Dermis microvascular lymphatic vessel endothelial cell (primary cell): ENCODE measurements around the gene PRMT7. TPM values are rescaled to one million over a fixed set of nuclear protein-coding genes. Genes with fewer than 3 reads are reported as not detected.

ENCODE experiments used
- DNase-seq, 2 donors: peaks; one replicate each; pipeline versions ENCODE4 v3.0.0 to v3.0.0-alpha.2; 2010; ENCODE audit warnings: low read depth in 2 of 2
- total RNA-seq: library from RNA; depleted of rRNA; stranded (reverse); fragments of >200 nt; gene quantifications from 2 replicates; pipeline ENCODE4 v1.2.1, GENCODE V29; 2014

The PRMT7 gene
- total RNA-seq, 1 donor from 2014 or later = 24.5 TPM

- DNase-seq = no peak
These were observed 35.3 kb downstream of the PRMT7 start for GRCh38 chr16:68345958-68346635.

- DNase-seq = no peak
These were observed 36.2 kb downstream of the PRMT7 start for GRCh38 chr16:68346892-68347480.

- DNase-seq = no peak
These were observed 36.8 kb downstream of the PRMT7 start for GRCh38 chr16:68347605-68348004.

- DNase-seq = no peak
These were observed 38.0 kb downstream of the PRMT7 start for GRCh38 chr16:68348639-68349445.

- no peak for DNase-seq
These were observed 39.1 kb downstream of the PRMT7 start for GRCh38 chr16:68349838-68350410.

- DNase-seq = no peak
These were observed 40.1 kb downstream of the PRMT7 start for GRCh38 chr16:68350813-68351350.

- DNase-seq = no peak
These were observed 40.6 kb downstream of the PRMT7 start for GRCh38 chr16:68351463-68351862.

GRCh38 chr16:68351991-68352431, 41.2 kb downstream of the PRMT7 start:
- no peak for DNase-seq

GRCh38 chr16:68353366-68353765, 42.5 kb downstream of the PRMT7 start:
- DNase-seq = no peak

- no peak for DNase-seq
These were observed 44.0 kb downstream of the PRMT7 start for GRCh38 chr16:68354816-68355215.

- no peak for DNase-seq
These were observed 44.8 kb downstream of the PRMT7 start for GRCh38 chr16:68355447-68356248.

- no peak for DNase-seq
These were observed 45.6 kb downstream of the PRMT7 start for GRCh38 chr16:68356249-68356918.

GRCh38 chr16:68356919-68357286, 46.1 kb downstream of the PRMT7 start:
- no peak for DNase-seq

- DNase-seq = no peak
These were observed 46.7 kb downstream of the PRMT7 start for GRCh38 chr16:68357521-68357922.

- no peak for DNase-seq
These were observed 47.1 kb downstream of the PRMT7 start for GRCh38 chr16:68357923-68358322.

- DNase-seq = no peak
These were observed 48.1 kb downstream of the PRMT7 start for GRCh38 chr16:68358951-68359350.

- DNase-seq = no peak
These were observed 48.8 kb downstream of the PRMT7 start for GRCh38 chr16:68359398-68360191.

- no peak for DNase-seq
These were observed 49.7 kb downstream of the PRMT7 start for GRCh38 chr16:68360547-68360946.

GRCh38 chr16:68360956-68361355, 50.1 kb downstream of the PRMT7 start:
- no peak for DNase-seq

GRCh38 chr16:68361485-68361884, 50.7 kb downstream of the PRMT7 start:
- DNase-seq = no peak
